Activated CD8-positive, alpha-beta T cell treated with anti-CD3 and anti-CD28 coated beads, Interleukin-2, amount 10 ng/mL, durations not matched to agents 7 days and 5 days (primary cell): Measurements from ENCODE around the gene SRA1. TPM values are rescaled to one million over a fixed set of nuclear protein-coding genes. Genes with fewer than 3 reads are reported as not detected.

Source experiments
- ATAC-seq: fragments of 150-1000 bp; cut with Tn5 transposase; one replicate; pipeline ENCODE4 v1.10.0; 2021; ENCODE audit warnings: moderate library complexity
- CTCF ChIA-PET: fragments of 350-600 bp; sonication (Branson Sonifier 250); formaldehyde crosslinking; loops from one replicate; lab custom pipeline; 2021; ENCODE audit warnings: antibody characterized with exemption; lab: Charles Lee
- POLR2A ChIA-PET: fragments of 350-600 bp; sonication (Branson Sonifier 250); formaldehyde crosslinking; loops from one replicate; lab custom pipeline; 2021; ENCODE audit warnings: antibody characterized with exemption; lab: Charles Lee
- DNase-seq: peaks from one replicate; pipeline ENCODE4 v3.0.0-alpha.2; 2020
- H3K27ac Mint-ChIP-seq: one replicate; pipeline ENCODE4 v1.8.0; 2021; ENCODE audit warnings: mild to moderate bottlenecking, mixed read lengths
- H3K27me3 Mint-ChIP-seq: one replicate; pipeline ENCODE4 v1.8.0; 2021; ENCODE audit warnings: low read depth, mixed read lengths
- H3K36me3 Mint-ChIP-seq: one replicate; pipeline ENCODE4 v1.8.0; 2021; ENCODE audit warnings: low read depth, mixed read lengths
- H3K4me1 Mint-ChIP-seq: one replicate; pipeline ENCODE4 v1.8.0; 2021; ENCODE audit warnings: low read depth, mixed read lengths
- H3K4me3 Mint-ChIP-seq: one replicate; pipeline ENCODE4 v1.8.0; 2021; ENCODE audit warnings: mild to moderate bottlenecking, mixed read lengths
- H3K9me3 Mint-ChIP-seq: one replicate; pipeline ENCODE4 v1.8.0; 2022; ENCODE audit warnings: mixed read lengths; ENCODE audit not compliant: insufficient read depth
- microRNA-seq: library from miRNA; unstranded; fragments of <30 nt; microRNA quantifications from one replicate; pipeline ENCODE4 v1.2.0, GENCODE V29; 2022
- total RNA-seq, 2 experiments: library from RNA; stranded (reverse); gene quantifications; one replicate each; pipeline ENCODE4 v1.2.3, GENCODE V29; 2021

SRA1 gene
- total RNA-seq, 2 experiments from 2014 or later: 42.7 to 43.4 TPM

- ATAC-seq (no peak), DNase-seq (no peak)
- POLR2A ChIA-PET: no interaction called here
- H3K9me3 Mint-ChIP-seq: no peaks in the 10 kb centered on the region
- no peak overlapping the region for H3K27ac Mint-ChIP-seq
- CTCF ChIA-PET: interaction anchor here (2.0 kb wide), 1 partner anchor 167 kb away, joined by 6 read pairs; no protein-coding TSS in a partner anchor
- no peaks in the 10 kb centered on the region for H3K4me1 Mint-ChIP-seq
- no peaks in the 10 kb centered on the region for H3K27me3 Mint-ChIP-seq
- peaks cover 55% of the 10 kb centered on the region for H3K36me3 Mint-ChIP-seq
- H3K4me3 Mint-ChIP-seq: no peak overlapping the region
Observed at GRCh38 chr5:140540227-140540626, 17.0 kb downstream of the SRA1 start.

GRCh38 chr5:140524003-140524402, 33.3 kb downstream of the SRA1 start:
- H3K27ac Mint-ChIP-seq: no peak overlapping the region
- CTCF ChIA-PET: no interaction called here
- no peaks in the 10 kb centered on the region for H3K9me3 Mint-ChIP-seq
- POLR2A ChIA-PET: no interaction called here
- H3K4me1 Mint-ChIP-seq: no peaks in the 10 kb centered on the region
- no peaks in the 10 kb centered on the region for H3K27me3 Mint-ChIP-seq
- H3K4me3 Mint-ChIP-seq: no peak overlapping the region
- ATAC-seq (no peak), DNase-seq (no peak)
- H3K36me3 Mint-ChIP-seq: peaks cover 36% of the 10 kb centered on the region

- Mint-ChIP-seq H3K4me1 (no peaks in the 10 kb centered on the region), H3K27me3 (no peaks in the 10 kb centered on the region), H3K36me3 (peaks cover 51% of the 10 kb centered on the region), H3K4me3 (no peak overlapping the region), H3K27ac (no peak overlapping the region), H3K9me3 (no peaks in the 10 kb centered on the region)
- ATAC-seq (no peak), DNase-seq (no peak)
- ChIA-PET POLR2A (no interaction called here), CTCF (no interaction called here)
Observed at GRCh38 chr5:140513124-140513523, 44.1 kb downstream of the SRA1 start.

GRCh38 chr5:140509898-140510297, 47.4 kb downstream of the SRA1 start:
- H3K27ac Mint-ChIP-seq: no peak overlapping the region
- ChIA-PET POLR2A (no interaction called here), CTCF (interaction anchor here (1.3 kb wide), 1 partner anchor 125 kb away, joined by 3 read pairs; no protein-coding TSS in a partner anchor)
- H3K27me3 Mint-ChIP-seq: no peaks in the 10 kb centered on the region
- no peaks in the 10 kb centered on the region for H3K9me3 Mint-ChIP-seq
- no peak overlapping the region for H3K4me3 Mint-ChIP-seq
- peaks cover 51% of the 10 kb centered on the region for H3K36me3 Mint-ChIP-seq
- no peaks in the 10 kb centered on the region for H3K4me1 Mint-ChIP-seq
- DNase-seq (no peak), ATAC-seq (no peak)

GRCh38 chr5:140502834-140503233, 54.4 kb downstream of the SRA1 start:
- no peaks in the 10 kb centered on the region for H3K9me3 Mint-ChIP-seq
- ChIA-PET POLR2A (no interaction called here), CTCF (interaction anchor here (0.6 to 1.1 kb wide), 2 partner anchors 9 to 132 kb away, joined by 3 read pairs; no protein-coding TSS in a partner anchor)
- DNase-seq (no peak), ATAC-seq (no peak)
- no peaks in the 10 kb centered on the region for H3K27me3 Mint-ChIP-seq
- no peak overlapping the region for H3K4me3 Mint-ChIP-seq
- peaks cover 25% of the 10 kb centered on the region for H3K36me3 Mint-ChIP-seq
- H3K27ac Mint-ChIP-seq: no peak overlapping the region
- H3K4me1 Mint-ChIP-seq: no peaks in the 10 kb centered on the region

Small RNA genes lying within 50 kb of the gene (microRNA-seq; reads per million reads assigned to microRNA genes)
- gene MIR6831: not detected

Other genes with a start within 250 kb of the SRA1 start
- 10 to 100 TPM; 12.6 to 13.5 TPM for gene HBEGF, start 210.9 kb downstream of the SRA1 start, total RNA-seq
- under 1 TPM; 0.13 to 0.16 TPM for gene SLC4A9, start 197.3 kb downstream of the SRA1 start, total RNA-seq
- 100 to 1,000 TPM; 108 to 112 TPM for gene ANKHD1, start 155.6 kb downstream of the SRA1 start, total RNA-seq
- 1 to 10 TPM; 7.4 to 8.6 TPM for gene EIF4EBP3, start 9.8 kb downstream of the SRA1 start, total RNA-seq
- gene APBB3, start 7.1 kb upstream of the SRA1 start, total RNA-seq: 10 to 100 TPM; 24.1 to 25.0 TPM
- gene SLC35A4, start 7.4 kb upstream of the SRA1 start, total RNA-seq: 10 to 100 TPM; 88.9 to 98.2 TPM
- under 1 TPM; 0.42 to 0.45 TPM for gene CD14, start 75.7 kb upstream of the SRA1 start, total RNA-seq
- gene TMCO6, start 82.0 kb upstream of the SRA1 start, total RNA-seq: 10 to 100 TPM; 30.5 to 36.5 TPM
- gene NDUFA2, start 90.2 kb upstream of the SRA1 start, total RNA-seq: 10 to 100 TPM; 81.6 to 84.0 TPM
- gene IK, start 90.4 kb upstream of the SRA1 start, total RNA-seq: 100 to 1,000 TPM in 1 of 2 experiments, 10 to 100 TPM in 1; 92.1 to 104 TPM
- 10 to 100 TPM; 40.1 to 41.1 TPM for gene WDR55, start 107.4 kb upstream of the SRA1 start, total RNA-seq
- gene DND1, start 116.1 kb upstream of the SRA1 start, total RNA-seq: 1 to 10 TPM; 3.1 to 4.1 TPM
- gene HARS1, start 133.9 kb upstream of the SRA1 start, total RNA-seq: 10 to 100 TPM; 81.6 to 87.6 TPM
- 10 to 100 TPM; 27.3 to 29.0 TPM for gene HARS2, start 134.0 kb upstream of the SRA1 start, total RNA-seq
- 10 to 100 TPM; 43.3 to 47.4 TPM for gene ZMAT2, start 143.0 kb upstream of the SRA1 start, total RNA-seq
- gene PCDHA1, start 228.7 kb upstream of the SRA1 start, total RNA-seq: not detected
- not detected for gene PCDHA2, start 237.4 kb upstream of the SRA1 start, total RNA-seq
- gene PCDHA3, start 243.6 kb upstream of the SRA1 start, total RNA-seq: not detected
- gene PCDHA4, start 249.6 kb upstream of the SRA1 start, total RNA-seq: not detected